ENCODE results near the gene MAPK12. TPM values are rescaled to one million over a fixed set of nuclear protein-coding genes. Genes with fewer than 3 reads are reported as not detected.

The MAPK12 gene
- total and polyA plus RNA-seq, 2 of the 8 experiments (the other 6 are each of a cell fraction or from before 2014, with no cell fraction given), result 17.3 to 20.3 TPM

- peaks cover 2% of the 10 kb centered on the region; the same call in 1 of the 2 replicates for H3K23me2 ChIP-seq (ENCODE audit: low read depth, low read length)
- ChIA-PET CTCF (ENCODE audit: partially characterized antibody) (interaction anchor here (0.7 to 2.2 kb wide), 5 partner anchors 13 to 57 kb away, joined by 3 to 6 read pairs (median 3); no protein-coding TSS in a partner anchor), POLR2A (ENCODE audit: partially characterized antibody) (interaction anchor here (0.6 to 2.2 kb wide), 5 partner anchors 14 to 187 kb away, joined by 3 to 16 read pairs (median 3); no protein-coding TSS in a partner anchor)
- H3K9ac ChIP-seq (replicated peaks in 1 of 4; ENCODE audit: extremely low read depth in 1 of 4, low read depth in 3 of 4, low read length in 3 of 4), result no peak overlapping the region
- H3K36me3 ChIP-seq (ENCODE audit: control insufficient read depth in 2 of 4, insufficient read depth in 4 of 4, low read length in 3 of 4), result no peaks in the 10 kb centered on the region
- peaks cover 0 to 8% of the 10 kb centered on the region in 2 experiments; a peak in 2 of 4 replicates for H3K79me2 ChIP-seq (ENCODE audit: control insufficient read depth in 1 of 2, insufficient read depth in 2 of 2, low read length in 2 of 2)
- 0 out of 2 replicates have a peak overlapping the region, but pooled peaks have one; percentile 39 for H2AK5ac ChIP-seq (ENCODE audit: low read depth, low read length)
- peaks cover 3 to 36% (median 20%) of the 10 kb centered on the region in 4 experiments for H3K4me1 ChIP-seq (replicated peaks in 1 of 4; ENCODE audit: control insufficient read depth in 3 of 4, insufficient read depth in 4 of 4, low read length in 3 of 4)
- no peak overlapping the region for H3K27ac ChIP-seq (ENCODE audit: low read depth, low read length)
- H3K9me3 ChIP-seq (ENCODE audit: insufficient read depth in 2 of 2, low read depth in 1 of 2, low read length in 1 of 2), result no peaks in the 10 kb centered on the region; a peak in 1 of 4 replicates
- H2BK20ac ChIP-seq (ENCODE audit: low read length), result peak overlapping the region; percentile 86; the same call in 1 of the 2 replicates
- H2BK5ac ChIP-seq (ENCODE audit: low read depth, low read length), result peak overlapping the region; percentile 60; the same call in 1 of the 2 replicates
- H3K4me2 ChIP-seq (ENCODE audit: insufficient read depth in 1 of 2, low read depth in 2 of 2, low read length in 2 of 2), result no peak overlapping the region; a peak in 1 of 4 replicates
- H3K79me1 ChIP-seq (ENCODE audit: low read depth, low read length), result no peaks in the 10 kb centered on the region; the same call in 1 of the 2 replicates
- H3K14ac ChIP-seq (ENCODE audit: insufficient read length), result no peak overlapping the region
- TF ChIP-seq TAF1 (IDR thresholded peaks at IDR 0.05; ENCODE audit: low read depth, low read length) (no peak), KDM1A (IDR thresholded peaks at IDR 0.05; ENCODE audit: borderline replicate concordance, low read length) (peak; percentile 90; the same call in 1 of the 2 replicates), SIX5 (IDR thresholded peaks at IDR 0.05; ENCODE audit: low read depth, low read length) (no peak), E2F6 (IDR thresholded peaks at IDR 0.05) (no peak)
- peak overlapping the region; percentile 68; the same call in 1 of the 2 replicates for H2BK12ac ChIP-seq (ENCODE audit: low read depth, low read length)
- H3K27me3 ChIP-seq (replicated peaks in 1 of 4; ENCODE audit: control insufficient read depth in 3 of 4, extremely low read depth in 1 of 4, insufficient read depth in 3 of 4, low read length in 3 of 4), result no peaks in the 10 kb centered on the region; a peak in 2 of 7 replicates
- no peak overlapping the region for H3K23ac ChIP-seq (ENCODE audit: insufficient read length)
- FAIRE-seq (no peak), DNase-seq (ENCODE audit: low read depth in 1 of 2, low spot score in 2 of 2) (no peak)
- H3K4me3 ChIP-seq (ENCODE audit: extremely low read depth in 1 of 4, insufficient read depth in 2 of 4, low read depth in 3 of 4, low read length in 4 of 4), result no peak overlapping the region; a peak in 1 of 8 replicates
- peak overlapping the region; percentile 47 for H2BK120ac ChIP-seq (replicated peaks; ENCODE audit: low read depth, low read length)
- H4K8ac ChIP-seq (ENCODE audit: extremely low read depth, insufficient read depth, low read length), result no peak overlapping the region; the same call in 1 of the 2 replicates
- peak overlapping the region; percentile 89 for H4K91ac ChIP-seq (replicated peaks; ENCODE audit: insufficient read length, low read length)
- no peak overlapping the region for H2AFZ ChIP-seq (ENCODE audit: low read length)
- peaks cover 2 to 11% of the 10 kb centered on the region in 2 experiments for H4K20me1 ChIP-seq (replicated peaks in 1 of 2; ENCODE audit: control insufficient read depth in 1 of 2, insufficient read depth in 2 of 2, low read length in 2 of 2)
- H2BK15ac ChIP-seq (ENCODE audit: low read length), result 0 out of 2 replicates have a peak overlapping the region, but pooled peaks have one; percentile 61
- H3K4ac ChIP-seq (replicated peaks; ENCODE audit: insufficient read length, low read depth, low read length), result peak overlapping the region; percentile 7
- 83% methylated on average over 13 of the region's 19 CpGs; no CpG with 5 or more reads in 1 of the 2 experiments for WGBS, 2 experiments (ENCODE audit: extremely low coverage in 1 of 2, insufficient coverage in 1 of 2, insufficient read length in 1 of 2, insufficient replicate concordance in 2 of 2, low coverage in 1 of 2, low lambda C conversion rate in 2 of 2, missing lambda C conversion rate in 1 of 2)
- peak overlapping the region; percentile 51 for H4K5ac ChIP-seq (ENCODE audit: insufficient read length, low read depth, low read length)
- peak overlapping the region; percentile 87 for H3K18ac ChIP-seq (ENCODE audit: extremely low read depth, low read length)
- no peak overlapping the region for H3K56ac ChIP-seq (replicated peaks; ENCODE audit: insufficient read length, low read depth, low read length)
Observed at GRCh38 chr22:50307890-50308596, 46.6 kb upstream of the MAPK12 start.

All from H1 (cell line).